Urothelium cell line (cell line): Measurements from ENCODE around the gene CFAP97D2.
"Not testable (repeated sequence)": the region's sequence is repeated elsewhere in the genome, so short reads cannot be mapped to it uniquely, and the experiment has no call there.

ENCODE experiments used
- DNase-seq: peaks from one replicate; pipeline ENCODE4 v3.0.0; 2011; ENCODE audit warnings: low spot score, mixed read lengths
- FAIRE-seq: peaks from 2 replicates; lab custom pipeline; 2011; peaks lifted over from hg19 to GRCh38; lab: Jason Lieb, UNC

CFAP97D2 gene

GRCh38 chr13:114185182-114185971 lies 6.3 kb downstream of the CFAP97D2 start:
- no peak for DNase-seq

GRCh38 chr13:114194853-114195252 lies 15.8 kb downstream of the CFAP97D2 start:
- FAIRE-seq = peak; percentile 67
- no peak for DNase-seq

More at GRCh38 chr13:114185182-114185971, 6.3 kb downstream of the CFAP97D2 start:
- FAIRE-seq = peak; percentile 46

GRCh38 chr13:114196629-114197028 lies 17.6 kb downstream of the CFAP97D2 start:
- no peak for DNase-seq
- no peak for FAIRE-seq

GRCh38 chr13:114198556-114198955 lies 19.5 kb downstream of the CFAP97D2 start:
- peak; percentile 96 for FAIRE-seq
- no peak for DNase-seq

GRCh38 chr13:114199526-114199925 lies 20.5 kb downstream of the CFAP97D2 start:
- FAIRE-seq, DNase-seq: not testable (repeated sequence)

- DNase-seq (no peak), FAIRE-seq (no peak)
These were observed 20.9 kb downstream of the CFAP97D2 start for GRCh38 chr13:114199954-114200353.

GRCh38 chr13:114200399-114200911 lies 21.4 kb downstream of the CFAP97D2 start:
- FAIRE-seq (no peak), DNase-seq (no peak)

- FAIRE-seq = peak; percentile 74
- DNase-seq = no peak
These were observed 23.5 kb downstream of the CFAP97D2 start for GRCh38 chr13:114202581-114202980.

- DNase-seq (no peak), FAIRE-seq (no peak)
These were observed 24.5 kb downstream of the CFAP97D2 start for GRCh38 chr13:114203536-114203935.

GRCh38 chr13:114204894-114205293 lies 25.8 kb downstream of the CFAP97D2 start:
- no peak for DNase-seq
- FAIRE-seq = no peak

- FAIRE-seq = no peak
- no peak for DNase-seq
These were observed 29.1 kb downstream of the CFAP97D2 start for GRCh38 chr13:114208134-114208533.

- FAIRE-seq = no peak
- DNase-seq = no peak
These were observed 32.5 kb downstream of the CFAP97D2 start for GRCh38 chr13:114211446-114212157.

- DNase-seq (no peak), FAIRE-seq (peak; percentile 88)
These were observed 33.1 kb downstream of the CFAP97D2 start for GRCh38 chr13:114212158-114212495.

GRCh38 chr13:114213980-114214379 lies 34.9 kb downstream of the CFAP97D2 start:
- DNase-seq = no peak
- FAIRE-seq = peak; percentile 37

- no peak for DNase-seq
- no peak for FAIRE-seq
These were observed 40.3 kb downstream of the CFAP97D2 start for GRCh38 chr13:114219392-114219791.

- FAIRE-seq (no peak), DNase-seq (no peak)
These were observed 43.5 kb downstream of the CFAP97D2 start for GRCh38 chr13:114222461-114222968.

GRCh38 chr13:114224201-114224600 lies 45.1 kb downstream of the CFAP97D2 start:
- FAIRE-seq (no peak), DNase-seq (no peak)

GRCh38 chr13:114225610-114226009 lies 46.6 kb downstream of the CFAP97D2 start:
- no peak for FAIRE-seq
- DNase-seq = no peak

GRCh38 chr13:114226088-114226487 lies 47.0 kb downstream of the CFAP97D2 start:
- no peak for FAIRE-seq
- no peak for DNase-seq

GRCh38 chr13:114226699-114227323 lies 47.8 kb downstream of the CFAP97D2 start:
- peak; percentile 91 for FAIRE-seq

GRCh38 chr13:114227528-114227927 lies 48.5 kb downstream of the CFAP97D2 start:
- FAIRE-seq = peak; percentile 99

More at GRCh38 chr13:114226699-114227323, 47.8 kb downstream of the CFAP97D2 start:
- peak; percentile 89 for DNase-seq

More at GRCh38 chr13:114227528-114227927, 48.5 kb downstream of the CFAP97D2 start:
- no peak for DNase-seq
